Measurements from ENCODE around the gene FZR1.

GRCh38 chr19:3533563-3534216, 27.6 kb downstream of the FZR1 start:
- TF ChIP-seq ESRRA (IDR thresholded peaks at IDR 0.05; ENCODE audit: borderline replicate concordance, low read length) (no peak), CHD4 (IDR thresholded peaks at IDR 0.05; ENCODE audit: borderline replicate concordance) (no peak), POLR2A (IDR thresholded peaks at IDR 0.05; ENCODE audit: low read length) (no peak), E2F6 (IDR thresholded peaks at IDR 0.05; ENCODE audit: borderline replicate concordance, low read depth) (no peak)

Data from A549 (cell line).